SK-N-MC (cell line): Measurements from ENCODE around the gene TP53AIP1.

Experiments used
- DNase-seq: peaks from one replicate; pipeline ENCODE4 v3.0.0-alpha.2; 2011; ENCODE audit warnings: low read depth, low spot score
- H3K27ac ChIP-seq: fragments of 200-600 bp; sonication (generic); 2 replicates; pipeline ENCODE4 v1.5.1; 2016; ENCODE audit warnings: mixed run types
- H3K36me3 ChIP-seq: fragments of 200-600 bp; sonication (generic); 2 replicates; pipeline ENCODE4 v1.6.1; 2017; ENCODE audit warnings: antibody characterized with exemption, low read length, mixed read lengths; ENCODE audit not compliant: insufficient read depth
- H3K4me3 ChIP-seq: fragments of 200-600 bp; sonication (generic); 2 replicates; pipeline ENCODE4 v1.5.1; 2016
- H3K9ac ChIP-seq: fragments of 200-600 bp; sonication (generic); 2 replicates; pipeline ENCODE4 v1.8.0; 2017; ENCODE audit warnings: mixed run types, mixed read lengths; ENCODE audit not compliant: insufficient read length
- H3K9me3 ChIP-seq: fragments of 200-600 bp; sonication (generic); 2 replicates; pipeline ENCODE4 v1.6.1; 2017; ENCODE audit warnings: low read depth, mild to moderate bottlenecking, antibody characterized with exemption, low read length, moderate library complexity, mixed read lengths
- EZH2 ChIP-seq: fragments of 200-600 bp; sonication (generic); IDR thresholded peaks from one replicate; pipeline ENCODE4 v1.6.1; 2017; ENCODE audit warnings: antibody characterized with exemption
- FOXP2 ChIP-seq: optimal IDR thresholded peaks from 2 replicates; pipeline ENCODE3; 2011; ENCODE audit warnings: mild to moderate bottlenecking, moderate library complexity; ENCODE audit not compliant: insufficient read depth; ENCODE audit errors: extremely low read length, control extremely low read depth
- POLR2AphosphoS5 ChIP-seq: IDR thresholded peaks from 2 replicates; pipeline ENCODE4 v1.6.1; 2012; ENCODE audit warnings: mild to moderate bottlenecking, low read depth, low read length, borderline replicate concordance

TP53AIP1 gene, protein sequence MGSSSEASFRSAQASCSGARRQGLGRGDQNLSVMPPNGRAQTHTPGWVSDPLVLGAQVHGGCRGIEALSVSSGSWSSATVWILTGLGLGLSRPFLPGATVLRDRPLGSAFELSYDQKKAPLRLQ

GRCh38 chr11:128942817-128943427 is at the start of gene TP53AIP1:
TP53AIP1 (minus strand) TSS chr11:128942871; CDS start chr11:128937818, 5,053 bp downstream.
- Histone ChIP-seq H3K36me3 (no peaks in the 10 kb centered on the region), H3K27ac (no peak within 1 kb of the TSS), H3K9ac (no peak within 1 kb of the TSS), H3K4me3 (no peak within 1 kb of the TSS), H3K9me3 (no peaks in the 10 kb centered on the region)
- TF ChIP-seq EZH2 = no peak
- no peak for TF ChIP-seq POLR2AphosphoS5
- TF ChIP-seq FOXP2 = no peak
- DNase-seq = no peak

DNA sequence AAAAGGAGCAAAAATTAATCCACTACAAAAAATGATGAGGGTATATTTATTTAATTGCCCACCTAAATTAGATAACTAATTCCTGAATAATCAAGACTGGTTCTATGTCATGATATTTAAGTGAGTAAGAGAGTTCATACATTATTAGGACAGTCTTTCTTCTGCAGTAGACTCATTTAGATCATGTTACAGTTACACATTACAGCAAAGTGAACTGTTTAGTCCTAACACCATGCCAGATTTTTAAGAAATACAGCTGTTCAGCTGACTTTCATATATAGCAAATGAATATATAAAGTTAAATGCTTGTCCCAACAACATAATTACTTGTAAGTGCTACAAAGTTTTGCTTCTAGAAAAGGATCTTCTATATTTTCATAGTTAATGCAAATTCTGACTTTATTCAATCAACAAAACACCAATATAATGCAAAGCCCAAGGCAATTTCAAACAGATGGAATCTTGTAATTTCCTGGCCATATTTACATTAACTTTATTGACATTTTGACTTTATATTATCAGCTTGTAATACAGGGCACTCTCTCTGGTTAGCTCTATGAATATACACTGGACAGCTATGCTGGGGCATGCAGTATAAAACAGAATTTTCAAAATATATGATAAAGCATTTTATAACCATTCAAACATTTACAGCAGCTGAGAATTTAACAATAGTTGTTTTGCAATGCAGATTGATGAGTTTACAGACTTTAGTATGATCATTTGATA is 45.7 kb upstream of the TP53AIP1 start:
- H3K9ac ChIP-seq = no peak overlapping the region
- no peak for DNase-seq
- H3K36me3 ChIP-seq = peaks cover 6% of the 10 kb centered on the region; the same call in 1 of the 2 replicates
- H3K4me3 ChIP-seq = no peak overlapping the region
- H3K27ac ChIP-seq = no peak overlapping the region
- TF ChIP-seq POLR2AphosphoS5 (no peak), FOXP2 (no peak), EZH2 (no peak)
- no peaks in the 10 kb centered on the region for H3K9me3 ChIP-seq

DNA sequence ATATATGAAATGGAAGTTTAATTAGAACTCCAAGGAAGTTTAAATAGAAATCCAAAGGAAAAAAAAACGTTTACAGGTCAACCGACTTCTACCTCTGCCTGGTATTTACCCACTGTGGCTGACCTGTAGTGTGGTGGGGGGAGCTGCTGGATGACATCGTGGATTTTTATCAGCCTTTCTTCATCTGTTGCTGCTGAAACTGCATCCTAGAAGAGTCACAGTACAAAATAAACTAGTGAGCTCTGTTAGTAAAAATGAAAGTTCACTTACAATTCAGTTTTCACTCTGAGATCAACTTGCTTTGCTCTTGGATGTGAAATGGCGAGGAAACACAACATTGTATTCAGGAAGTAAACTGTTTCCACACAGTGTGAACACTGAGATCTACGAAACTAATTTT is 43.2 kb upstream of the TP53AIP1 start:
- no peak for DNase-seq
- H3K4me3 ChIP-seq = no peak overlapping the region
- no peak overlapping the region for H3K27ac ChIP-seq
- TF ChIP-seq EZH2 (no peak), FOXP2 (no peak), POLR2AphosphoS5 (no peak)
- peaks cover 12% of the 10 kb centered on the region; the same call in 1 of the 2 replicates for H3K36me3 ChIP-seq
- H3K9ac ChIP-seq = no peak overlapping the region
- no peaks in the 10 kb centered on the region for H3K9me3 ChIP-seq

- no peak for TF ChIP-seq POLR2AphosphoS5
- no peak for TF ChIP-seq FOXP2
- no peak for TF ChIP-seq EZH2
Observed at GRCh38 chr11:128983023-128983422, 40.4 kb upstream of the TP53AIP1 start.

DNA sequence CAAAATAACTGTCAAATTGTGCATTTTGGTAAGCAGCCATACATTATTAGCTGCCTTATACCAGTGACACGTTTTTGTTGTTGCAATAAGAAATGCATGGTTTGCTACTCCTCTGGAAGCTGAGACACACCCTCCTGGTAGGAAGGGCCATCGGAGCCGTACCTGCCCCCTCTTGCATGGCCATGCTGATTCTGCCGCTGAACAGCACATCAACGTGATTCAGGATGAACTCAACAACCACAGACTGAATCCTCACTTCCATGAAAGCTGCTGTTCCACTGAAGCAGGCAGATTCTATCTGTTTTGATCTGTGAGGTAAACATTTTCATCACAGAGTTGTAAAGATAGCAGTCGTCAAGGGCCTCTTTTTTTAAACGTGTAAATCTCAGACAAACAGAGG is 38.6 kb upstream of the TP53AIP1 start:
- no peak overlapping the region for H3K9ac ChIP-seq
- no peak overlapping the region for H3K27ac ChIP-seq
- no peak for DNase-seq
- TF ChIP-seq POLR2AphosphoS5 (no peak), EZH2 (no peak), FOXP2 (no peak)
- no peak overlapping the region for H3K4me3 ChIP-seq
- peaks cover 22% of the 10 kb centered on the region; the same call in 1 of the 2 replicates for H3K36me3 ChIP-seq
- no peaks in the 10 kb centered on the region for H3K9me3 ChIP-seq

More at GRCh38 chr11:128983023-128983422, 40.4 kb upstream of the TP53AIP1 start:
- DNase-seq = no peak
- H3K9me3 ChIP-seq = no peaks in the 10 kb centered on the region
- H3K4me3 ChIP-seq = no peak overlapping the region
- no peak overlapping the region for H3K9ac ChIP-seq
- H3K27ac ChIP-seq = no peak overlapping the region
- H3K36me3 ChIP-seq = peaks cover 12% of the 10 kb centered on the region; the same call in 1 of the 2 replicates

DNA sequence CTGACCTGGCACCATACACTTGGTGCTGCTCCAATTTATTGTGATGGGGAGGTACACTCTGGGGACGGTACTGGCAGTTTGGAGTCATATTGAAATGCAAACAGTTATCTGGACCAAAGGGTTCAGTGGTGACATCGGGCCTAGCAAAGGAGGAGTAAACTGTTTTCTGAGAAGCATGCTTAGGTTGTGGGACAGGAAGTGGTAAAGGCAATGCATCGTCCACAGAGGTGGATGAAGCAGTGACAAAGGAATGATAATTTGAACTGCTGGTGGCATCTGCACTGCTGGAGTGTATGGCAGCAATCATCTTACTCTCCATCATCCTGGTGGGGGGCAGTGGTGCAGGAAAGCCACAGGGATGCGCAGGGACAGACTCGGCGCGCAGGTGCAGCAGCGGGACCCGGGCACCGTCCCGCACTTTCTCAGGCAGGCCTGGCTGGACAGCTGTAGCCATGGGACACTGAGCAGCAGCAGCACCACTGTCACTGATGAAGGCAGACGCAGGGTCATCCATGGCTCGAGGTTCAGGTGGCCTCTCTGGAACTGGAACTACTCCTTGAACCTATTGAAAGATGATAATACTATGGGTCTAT is 28.0 kb upstream of the TP53AIP1 start:
- DNase-seq = no peak

DNA sequence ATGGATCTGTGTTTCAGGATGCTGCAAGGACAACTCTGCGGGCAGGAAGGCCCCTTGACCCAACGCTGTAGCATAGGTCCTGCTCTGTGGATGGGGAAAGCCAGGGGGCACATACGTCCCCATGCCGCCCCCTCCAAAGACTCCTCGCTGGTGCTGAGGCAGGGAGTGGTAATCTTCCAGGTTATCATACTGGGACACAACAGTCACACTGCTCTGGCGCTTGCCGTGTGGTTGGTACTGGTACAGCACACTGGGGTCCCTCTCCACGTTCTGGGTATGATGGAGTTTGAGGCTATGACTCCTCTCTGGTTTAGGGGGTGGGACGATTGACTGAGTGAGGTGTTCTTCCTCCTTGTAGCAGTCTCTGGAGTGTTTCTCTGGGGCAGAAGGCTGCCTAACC is 26.2 kb upstream of the TP53AIP1 start:
- Histone ChIP-seq H3K9ac (no peak overlapping the region), H3K9me3 (no peaks in the 10 kb centered on the region), H3K4me3 (no peak overlapping the region), H3K27ac (no peak overlapping the region), H3K36me3 (peaks cover 25% of the 10 kb centered on the region; the same call in 1 of the 2 replicates)
- TF ChIP-seq EZH2 = no peak
- no peak for TF ChIP-seq FOXP2
- TF ChIP-seq POLR2AphosphoS5 = no peak
- DNase-seq = no peak

More for the DNA sequence above, 28.0 kb upstream of the TP53AIP1 start:
- Histone ChIP-seq H3K4me3 (no peak overlapping the region), H3K27ac (no peak overlapping the region), H3K9ac (no peak overlapping the region), H3K9me3 (no peaks in the 10 kb centered on the region), H3K36me3 (peaks cover 38% of the 10 kb centered on the region; the same call in 1 of the 2 replicates)
- TF ChIP-seq FOXP2 (no peak), POLR2AphosphoS5 (no peak), EZH2 (no peak)

GRCh38 chr11:128967578-128967977 is 24.9 kb upstream of the TP53AIP1 start:
- Histone ChIP-seq H3K4me3 (no peak overlapping the region), H3K9me3 (no peaks in the 10 kb centered on the region), H3K27ac (no peak overlapping the region), H3K9ac (no peak overlapping the region), H3K36me3 (peaks cover 15% of the 10 kb centered on the region; the same call in 1 of the 2 replicates)
- TF ChIP-seq POLR2AphosphoS5 (no peak), EZH2 (no peak), FOXP2 (no peak)
- no peak for DNase-seq
